Body of pancreas (tissue), 4 donors: Measurements from ENCODE around the gene OR5C1.

ENCODE experiments used
- CTCF ChIP-seq, 7 experiments: fragments of 450-650 bp in 4 of 7; fragments of 200-600 bp in 3 of 7; sonication (generic) in 3 of 7; IDR thresholded peaks; one replicate each; pipeline ENCODE4 v1.5.1; 2016 to 2019; ENCODE audit warnings: antibody characterized with exemption in 7 of 7
- POLR2A ChIP-seq, 3 donors: fragments of 450-650 bp; IDR thresholded peaks; one replicate each; pipeline ENCODE4 v1.6.1; 2016; ENCODE audit warnings: antibody characterized with exemption in 3 of 3, mild to moderate bottlenecking in 2 of 3

DNA sequence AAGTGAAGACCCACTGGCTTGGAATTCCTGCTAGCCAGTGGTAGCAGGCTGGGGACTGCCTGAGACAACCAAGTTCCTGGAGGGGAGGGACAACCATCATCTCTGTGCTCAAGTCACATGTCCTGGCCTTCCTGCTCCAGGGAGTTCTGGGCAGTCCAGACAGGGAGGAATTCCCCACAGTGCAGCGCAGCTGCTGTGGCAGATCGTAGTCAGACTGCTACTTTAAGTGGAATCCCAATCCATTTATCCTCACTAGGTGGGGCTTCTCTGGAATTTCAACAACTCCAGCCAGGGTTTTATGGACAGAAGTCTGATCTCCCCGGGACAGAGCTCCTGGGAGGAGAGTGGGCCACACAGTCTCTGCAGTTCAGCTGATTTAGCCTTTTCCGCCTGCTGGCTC lies 20.9 kb upstream of the OR5C1 start:
- TF ChIP-seq CTCF (IDR thresholded peaks at IDR 0.05) (no peak), POLR2A (IDR thresholded peaks at IDR 0.05) (no peak)
